ENCODE data around the gene PDE4B. TPM values are rescaled to one million over a fixed set of nuclear protein-coding genes. Genes with fewer than 3 reads are reported as not detected.
A peak's percentile ranks its signal among the peaks of the same experiment; 100 is the strongest.

The PDE4B gene
- total RNA-seq, 2 donors from 2014 or later, result 60.3 to 78.5 TPM

GRCh38 chr1:65791801-65792668, 660 bp upstream of the PDE4B start:
- H3K36me3 Mint-ChIP-seq (ENCODE audit: low read depth), result no peaks in the 10 kb centered on the region
- no peaks in the 10 kb centered on the region for H3K9me3 Mint-ChIP-seq
- peaks cover 49% of the 10 kb centered on the region for H3K27me3 Mint-ChIP-seq
- no peak overlapping the region for H3K4me3 Mint-ChIP-seq
- no peaks in the 10 kb centered on the region for H3K4me1 Mint-ChIP-seq
- H3K27ac Mint-ChIP-seq, result no peak overlapping the region
- ATAC-seq (replicated peaks), result no peak

DNA sequence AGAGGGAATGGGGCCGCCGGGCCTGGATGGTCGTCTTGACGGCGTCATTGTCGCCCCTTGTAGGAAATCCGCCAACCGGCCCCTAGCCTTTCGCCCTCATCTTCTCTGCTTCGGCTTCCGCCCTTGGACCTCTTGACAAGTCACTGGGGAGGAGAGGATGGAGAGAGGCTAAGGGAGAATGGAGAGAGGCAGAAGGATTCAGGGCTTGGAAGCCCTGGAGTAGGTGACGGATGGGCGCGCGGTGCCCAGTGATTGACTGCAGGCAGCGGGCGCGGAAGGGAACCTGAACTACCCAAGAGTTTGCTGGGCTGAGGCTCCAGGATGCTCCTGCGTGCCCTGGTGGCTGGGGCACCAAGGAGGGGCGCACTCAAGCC, 651 bp downstream of the PDE4B start:
- no peak for ATAC-seq (replicated peaks)
- H3K36me3 Mint-ChIP-seq (ENCODE audit: low read depth), result no peaks in the 10 kb centered on the region
- peaks cover 49% of the 10 kb centered on the region for H3K27me3 Mint-ChIP-seq
- no peaks in the 10 kb centered on the region for H3K9me3 Mint-ChIP-seq
- H3K4me1 Mint-ChIP-seq, result no peaks in the 10 kb centered on the region
- no peak overlapping the region for H3K27ac Mint-ChIP-seq
- H3K4me3 Mint-ChIP-seq, result no peak overlapping the region

- H3K9me3 Mint-ChIP-seq, result no peaks in the 10 kb centered on the region
- H3K4me3 Mint-ChIP-seq, result no peak overlapping the region
- ATAC-seq (replicated peaks), result no peak
- no peaks in the 10 kb centered on the region for H3K36me3 Mint-ChIP-seq (ENCODE audit: low read depth)
- no peaks in the 10 kb centered on the region for H3K4me1 Mint-ChIP-seq
- peaks cover 46% of the 10 kb centered on the region for H3K27me3 Mint-ChIP-seq
- no peak overlapping the region for H3K27ac Mint-ChIP-seq
Observed at GRCh38 chr1:65795311-65795710, 2.6 kb downstream of the PDE4B start.

- Mint-ChIP-seq H3K36me3 (ENCODE audit: low read depth) (no peaks in the 10 kb centered on the region), H3K9me3 (no peaks in the 10 kb centered on the region), H3K4me3 (no peak overlapping the region), H3K27ac (no peak overlapping the region), H3K27me3 (peaks cover 21% of the 10 kb centered on the region), H3K4me1 (no peaks in the 10 kb centered on the region)
- no peak for ATAC-seq (replicated peaks)
Observed at GRCh38 chr1:65799601-65800000, 6.9 kb downstream of the PDE4B start.

DNA sequence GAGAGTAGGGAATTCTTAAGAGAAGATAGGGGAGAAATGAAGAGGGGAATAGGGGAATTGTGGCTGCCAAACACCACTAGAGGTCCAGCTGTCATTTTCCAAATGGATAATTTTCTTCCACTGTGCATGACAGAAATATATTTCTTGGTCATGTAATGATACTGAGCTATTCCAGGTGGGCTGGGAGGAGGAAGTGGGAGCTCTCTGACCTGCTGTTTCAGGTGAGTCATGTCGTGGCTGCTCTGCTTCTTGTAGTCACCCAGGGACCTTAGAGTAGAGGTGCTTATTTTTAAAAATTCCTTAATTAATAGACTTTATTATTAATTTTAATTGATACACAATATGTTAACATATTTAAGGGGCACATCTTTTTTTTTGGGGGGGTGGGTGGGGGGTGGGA, 11.9 kb downstream of the PDE4B start:
- Mint-ChIP-seq H3K27ac (no peak overlapping the region), H3K9me3 (peaks cover 3% of the 10 kb centered on the region), H3K27me3 (peaks cover 21% of the 10 kb centered on the region), H3K4me3 (no peak overlapping the region), H3K36me3 (ENCODE audit: low read depth) (no peaks in the 10 kb centered on the region), H3K4me1 (no peaks in the 10 kb centered on the region)
- ATAC-seq (replicated peaks), result no peak

DNA sequence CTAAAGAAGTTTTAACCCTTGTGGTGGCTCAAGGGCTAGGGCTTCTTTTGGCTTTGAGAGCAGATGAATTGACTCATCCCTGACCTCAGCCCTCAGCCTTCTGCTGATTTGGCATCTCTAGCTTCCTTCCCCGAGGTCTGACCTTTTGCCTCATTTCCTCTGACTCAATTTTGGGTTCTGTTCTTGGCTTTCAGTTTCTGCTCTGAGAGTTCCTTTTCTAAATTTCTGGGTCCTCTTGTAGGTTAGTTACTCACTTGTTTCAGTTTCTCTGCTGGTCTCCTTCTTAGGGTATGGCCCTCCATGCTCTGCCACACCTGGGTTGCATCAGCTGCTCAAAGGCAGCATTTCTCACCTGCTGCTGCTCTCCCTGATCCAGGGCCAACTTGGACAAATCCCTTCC, 19.4 kb downstream of the PDE4B start:
- peaks cover 15% of the 10 kb centered on the region for H3K27me3 Mint-ChIP-seq
- ATAC-seq (replicated peaks), result peak; percentile 98
- peaks cover 13% of the 10 kb centered on the region for H3K4me1 Mint-ChIP-seq
- peak overlapping the region; percentile 33 for H3K4me3 Mint-ChIP-seq
- H3K36me3 Mint-ChIP-seq (ENCODE audit: low read depth), result no peaks in the 10 kb centered on the region
- H3K9me3 Mint-ChIP-seq, result peaks cover 9% of the 10 kb centered on the region
- H3K27ac Mint-ChIP-seq, result peak overlapping the region; percentile 74

- no peak overlapping the region for H3K4me3 Mint-ChIP-seq
- H3K4me1 Mint-ChIP-seq, result peaks cover 13% of the 10 kb centered on the region
- H3K27me3 Mint-ChIP-seq, result peaks cover 10% of the 10 kb centered on the region
- ATAC-seq (replicated peaks), result no peak
- no peaks in the 10 kb centered on the region for H3K36me3 Mint-ChIP-seq (ENCODE audit: low read depth)
- no peak overlapping the region for H3K27ac Mint-ChIP-seq
- peaks cover 6% of the 10 kb centered on the region for H3K9me3 Mint-ChIP-seq
Observed at GRCh38 chr1:65813956-65814355, 21.3 kb downstream of the PDE4B start.

DNA sequence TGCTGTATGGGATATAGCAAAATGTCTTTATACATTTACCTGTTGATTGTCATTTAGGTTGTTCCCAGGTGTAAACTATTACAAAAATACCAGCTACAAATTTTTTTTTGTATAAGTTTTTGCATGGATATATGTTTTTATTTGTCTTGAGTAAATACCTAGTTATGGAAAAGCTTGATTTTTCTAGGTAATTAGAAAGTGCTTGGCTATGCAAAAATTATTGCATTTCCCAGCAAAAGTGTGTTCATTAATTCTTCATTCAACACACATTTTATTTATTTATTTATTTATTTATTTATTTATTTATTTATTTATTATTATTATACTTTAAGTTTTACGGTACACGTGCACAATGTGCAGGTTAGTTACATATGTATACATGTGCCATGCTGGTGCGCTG, 22.1 kb downstream of the PDE4B start:
- Mint-ChIP-seq H3K4me3 (no peak overlapping the region), H3K9me3 (peaks cover 6% of the 10 kb centered on the region), H3K36me3 (ENCODE audit: low read depth) (no peaks in the 10 kb centered on the region), H3K27me3 (peaks cover 10% of the 10 kb centered on the region), H3K27ac (no peak overlapping the region), H3K4me1 (peaks cover 13% of the 10 kb centered on the region)
- ATAC-seq (replicated peaks), result no peak

DNA sequence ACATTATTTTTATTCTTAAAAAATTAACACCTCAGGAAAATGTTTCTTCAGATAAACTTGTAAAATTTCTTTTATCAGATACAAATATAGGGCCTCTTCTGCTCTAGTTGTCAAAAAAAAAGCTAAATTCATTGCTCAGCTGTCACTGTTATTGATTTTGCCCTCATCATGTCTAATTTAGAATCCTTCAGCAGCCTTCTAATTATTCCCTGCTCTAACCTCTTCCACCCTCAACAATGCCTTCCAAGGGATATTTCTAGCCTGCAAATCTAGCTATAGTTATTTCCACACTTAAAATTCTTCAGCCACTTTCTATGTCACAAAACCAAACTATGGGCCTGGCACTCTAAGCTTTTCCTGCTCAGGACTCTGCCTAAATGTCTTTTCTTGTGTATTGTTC, 25.2 kb downstream of the PDE4B start:
- Mint-ChIP-seq H3K9me3 (peaks cover 3% of the 10 kb centered on the region), H3K4me3 (no peak overlapping the region), H3K36me3 (ENCODE audit: low read depth) (no peaks in the 10 kb centered on the region), H3K27me3 (peaks cover 10% of the 10 kb centered on the region), H3K27ac (no peak overlapping the region), H3K4me1 (peaks cover 4% of the 10 kb centered on the region)
- ATAC-seq (replicated peaks), result no peak

- Mint-ChIP-seq H3K27me3 (peaks cover 11% of the 10 kb centered on the region), H3K36me3 (ENCODE audit: low read depth) (no peaks in the 10 kb centered on the region), H3K4me1 (no peaks in the 10 kb centered on the region), H3K27ac (no peak overlapping the region), H3K4me3 (no peak overlapping the region), H3K9me3 (no peaks in the 10 kb centered on the region)
- no peak for ATAC-seq (replicated peaks)
Observed at GRCh38 chr1:65818966-65819365, 26.3 kb downstream of the PDE4B start.

GRCh38 chr1:65820983-65821382, 28.3 kb downstream of the PDE4B start:
- Mint-ChIP-seq H3K27ac (no peak overlapping the region), H3K4me3 (no peak overlapping the region)
- ATAC-seq (replicated peaks), result peak; percentile 40

DNA sequence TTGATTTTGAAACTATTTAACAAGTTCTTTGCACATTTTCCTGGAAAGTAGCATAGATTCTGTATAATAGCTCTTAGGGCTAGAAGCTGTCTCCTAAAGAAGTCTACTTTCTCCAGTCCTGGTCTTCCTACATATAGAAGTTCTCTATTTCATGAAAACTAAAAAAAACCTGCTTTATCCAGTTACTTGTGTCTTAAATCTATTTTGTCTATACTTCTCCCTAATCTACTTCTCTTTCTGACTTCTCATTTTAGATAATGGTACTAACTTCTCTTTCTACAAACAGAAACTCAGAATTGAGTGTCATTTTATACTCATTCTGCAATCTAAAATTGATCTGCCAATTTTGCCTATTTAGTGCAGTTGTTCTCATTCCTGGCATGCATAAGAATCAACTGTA, 28.7 kb downstream of the PDE4B start:
- no peaks in the 10 kb centered on the region for H3K4me1 Mint-ChIP-seq
- peaks cover 13% of the 10 kb centered on the region for H3K27me3 Mint-ChIP-seq
- H3K4me3 Mint-ChIP-seq, result no peak overlapping the region
- no peaks in the 10 kb centered on the region for H3K9me3 Mint-ChIP-seq
- no peak for ATAC-seq (replicated peaks)
- no peak overlapping the region for H3K27ac Mint-ChIP-seq
- H3K36me3 Mint-ChIP-seq (ENCODE audit: low read depth), result no peaks in the 10 kb centered on the region

More at GRCh38 chr1:65820983-65821382, 28.3 kb downstream of the PDE4B start:
- Mint-ChIP-seq H3K4me1 (no peaks in the 10 kb centered on the region), H3K36me3 (ENCODE audit: low read depth) (no peaks in the 10 kb centered on the region), H3K9me3 (no peaks in the 10 kb centered on the region), H3K27me3 (peaks cover 11% of the 10 kb centered on the region)

- Mint-ChIP-seq H3K9me3 (no peaks in the 10 kb centered on the region), H3K27me3 (peaks cover 16% of the 10 kb centered on the region), H3K27ac (no peak overlapping the region), H3K4me3 (no peak overlapping the region), H3K4me1 (no peaks in the 10 kb centered on the region), H3K36me3 (ENCODE audit: low read depth) (no peaks in the 10 kb centered on the region)
- ATAC-seq (replicated peaks), result no peak
Observed at GRCh38 chr1:65824103-65824502, 31.4 kb downstream of the PDE4B start.

GRCh38 chr1:65825741-65826140, 33.0 kb downstream of the PDE4B start:
- Mint-ChIP-seq H3K9me3 (no peaks in the 10 kb centered on the region), H3K27me3 (peaks cover 16% of the 10 kb centered on the region), H3K4me1 (peaks cover 7% of the 10 kb centered on the region), H3K36me3 (ENCODE audit: low read depth) (no peaks in the 10 kb centered on the region), H3K4me3 (no peak overlapping the region), H3K27ac (no peak overlapping the region)
- no peak for ATAC-seq (replicated peaks)

- Mint-ChIP-seq H3K36me3 (ENCODE audit: low read depth) (no peaks in the 10 kb centered on the region), H3K4me3 (no peak overlapping the region), H3K27me3 (peaks cover 16% of the 10 kb centered on the region), H3K4me1 (peaks cover 7% of the 10 kb centered on the region), H3K27ac (no peak overlapping the region), H3K9me3 (no peaks in the 10 kb centered on the region)
- ATAC-seq (replicated peaks), result no peak
Observed at GRCh38 chr1:65826782-65827181, 34.1 kb downstream of the PDE4B start.

Measured in activated T-helper 17 cell treated with anti-CD3 and anti-CD28 coated beads, Interleukin-2, amount 50 U/mL, for 72 hours (primary cell).